Inflammatory macrophage (primary cell): ENCODE measurements around the gene HRK.
"Not testable (repeated sequence)": the region's sequence is repeated elsewhere in the genome, so short reads cannot be mapped to it uniquely, and the experiment has no call there.

Experiments
- DNase-seq, 2 donors: peaks; one replicate each; pipeline ENCODE4 v3.0.0-alpha.2; 2020 to 2022

HRK gene

DNA sequence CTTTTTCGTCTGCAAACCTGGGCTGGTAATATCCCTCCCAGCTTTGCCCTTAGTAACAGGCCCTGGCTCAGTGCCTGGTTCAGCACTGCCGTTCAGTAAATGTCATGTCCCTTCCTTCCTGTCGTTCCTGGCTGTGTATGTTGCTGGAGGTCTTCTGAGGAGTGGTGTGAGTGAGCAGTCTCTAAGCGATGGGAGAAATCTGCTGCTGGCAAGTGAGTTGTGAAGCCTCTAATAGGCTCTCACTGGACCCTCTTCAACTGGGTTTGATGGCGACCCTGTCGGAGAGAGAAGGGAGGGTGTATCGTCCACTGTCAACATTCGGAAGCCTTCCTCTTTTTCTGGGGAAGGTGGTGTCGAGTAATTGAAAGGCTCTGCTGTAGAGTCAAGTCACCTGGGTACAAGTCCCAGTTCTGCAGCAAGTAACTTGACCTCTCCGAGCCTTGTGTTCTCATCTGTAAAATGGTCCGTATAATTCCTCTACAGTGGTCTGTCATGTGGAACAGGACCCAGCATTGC, 62.8 kb downstream of the HRK start:
- no peak for DNase-seq

DNA sequence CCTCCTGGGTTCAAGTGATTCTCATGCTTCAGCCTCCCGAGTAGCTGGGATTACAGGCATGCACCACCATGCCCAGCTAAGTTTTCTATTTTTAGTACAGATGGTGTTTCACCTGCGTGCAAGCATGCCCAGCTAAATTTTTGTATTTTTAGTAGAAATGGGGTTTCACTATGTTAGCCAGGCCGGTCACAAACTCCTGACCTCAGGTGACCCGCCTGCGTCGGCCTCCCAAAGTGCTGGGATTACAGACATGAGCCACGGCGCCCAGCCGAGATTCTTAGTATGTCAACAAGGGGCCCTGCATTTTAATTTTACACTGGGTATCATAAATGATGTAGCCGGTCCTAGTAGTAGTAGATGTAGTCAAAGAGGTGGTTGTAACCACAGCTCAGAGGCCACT, 66.5 kb downstream of the HRK start:
- DNase-seq: not testable (repeated sequence)

DNA sequence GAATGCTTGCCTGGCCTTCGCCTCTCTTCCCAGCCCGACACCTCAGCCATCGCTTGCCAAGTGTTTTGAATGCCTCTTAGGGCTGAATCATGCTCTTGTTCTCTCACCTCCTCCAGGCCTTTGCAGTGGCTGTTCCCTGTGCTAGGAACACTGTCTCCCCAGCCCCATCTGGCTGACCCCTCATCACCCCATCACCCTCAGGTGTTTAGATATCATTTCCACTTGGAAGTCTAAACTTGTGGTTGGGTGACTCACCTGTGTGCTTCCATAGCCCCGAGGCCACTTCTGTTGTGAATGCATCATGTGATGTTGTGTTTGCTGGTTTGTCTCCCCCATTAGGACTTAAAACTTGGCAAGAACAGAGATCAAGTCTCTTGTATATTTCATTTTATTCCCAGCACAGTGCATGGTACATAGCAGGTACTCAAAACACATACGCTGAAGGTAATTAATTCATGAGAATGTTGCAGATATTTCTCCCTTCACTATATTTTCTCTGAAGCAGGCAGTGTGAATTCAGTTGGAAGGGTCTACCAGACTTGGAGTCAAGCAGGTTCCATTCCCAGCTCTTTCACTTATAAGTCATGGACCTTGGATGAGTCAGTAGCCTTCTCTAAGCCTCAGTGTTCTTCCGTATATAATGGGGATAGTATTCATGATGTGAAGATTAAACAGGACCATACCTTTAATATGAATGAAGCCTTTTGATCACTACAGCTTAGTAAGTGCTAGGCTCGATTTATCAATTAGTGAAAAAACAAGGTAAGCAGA, 67.8 kb downstream of the HRK start:
- no peak for DNase-seq

DNA sequence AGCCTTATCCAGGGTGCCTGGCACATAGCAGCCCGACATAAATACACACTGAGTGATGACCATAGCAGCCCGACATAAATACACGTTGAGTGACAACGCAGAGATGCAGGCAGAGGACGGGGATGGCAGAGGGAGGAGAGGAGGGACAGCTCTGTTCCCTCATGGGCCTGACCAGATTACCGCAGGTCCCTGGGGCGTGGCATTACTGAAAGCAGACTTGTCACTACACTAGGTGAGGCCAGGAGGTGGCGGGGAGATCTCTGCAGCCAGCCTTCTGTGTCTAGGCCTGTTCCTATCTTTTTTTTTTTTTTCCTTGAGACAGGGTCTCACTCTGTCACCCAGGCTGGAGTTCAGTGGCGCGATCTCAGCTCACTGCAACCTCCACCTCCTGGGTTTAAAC, 69.0 kb downstream of the HRK start:
- DNase-seq: no peak

DNA sequence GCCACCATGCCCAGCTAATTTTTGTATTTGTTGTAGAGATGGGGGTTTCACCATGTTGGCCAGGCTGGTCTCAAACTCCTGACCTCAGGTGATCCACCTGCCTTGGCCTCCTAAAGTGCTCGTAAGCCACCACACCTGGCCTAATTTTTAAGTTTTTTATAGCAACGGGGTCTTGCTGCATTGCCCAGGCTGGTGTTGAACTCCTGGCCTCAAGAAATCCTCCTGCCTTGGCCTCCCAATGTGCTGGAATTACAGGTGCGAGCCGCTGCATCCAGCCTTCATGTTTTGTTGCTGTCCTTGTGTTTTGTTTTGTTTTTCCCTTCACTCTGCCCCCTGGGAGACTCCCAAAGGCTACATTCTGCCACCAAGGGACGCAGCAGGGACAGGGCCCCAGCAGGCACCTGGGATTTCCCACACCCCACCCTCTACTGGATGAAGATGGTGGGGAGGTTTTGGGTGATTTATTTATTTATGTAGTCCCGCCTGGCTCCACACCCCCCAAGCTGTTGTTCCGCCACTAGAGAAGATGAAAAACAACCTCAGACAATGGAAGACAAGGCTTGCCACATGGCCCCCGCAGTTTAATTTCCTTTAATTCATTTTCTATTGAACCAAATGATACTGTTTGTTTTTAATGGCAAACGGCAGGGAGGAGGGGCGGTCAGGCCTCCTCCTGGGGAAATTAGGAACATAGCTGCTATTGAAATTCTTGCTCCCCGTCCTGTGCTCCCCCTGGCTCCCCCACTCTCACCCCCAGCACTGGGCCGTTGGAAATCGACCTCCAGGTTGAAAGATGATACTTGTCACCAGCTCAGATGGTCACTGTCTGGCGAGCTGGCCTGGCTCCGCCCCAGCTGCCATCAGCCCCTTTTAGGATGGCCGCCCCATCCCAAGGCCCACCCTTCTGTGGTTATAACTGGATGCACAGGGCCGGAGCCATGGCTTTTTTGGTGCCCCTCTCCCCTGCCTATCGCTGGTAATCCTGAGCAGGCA, 72.8 kb downstream of the HRK start:
- no peak for DNase-seq

DNA sequence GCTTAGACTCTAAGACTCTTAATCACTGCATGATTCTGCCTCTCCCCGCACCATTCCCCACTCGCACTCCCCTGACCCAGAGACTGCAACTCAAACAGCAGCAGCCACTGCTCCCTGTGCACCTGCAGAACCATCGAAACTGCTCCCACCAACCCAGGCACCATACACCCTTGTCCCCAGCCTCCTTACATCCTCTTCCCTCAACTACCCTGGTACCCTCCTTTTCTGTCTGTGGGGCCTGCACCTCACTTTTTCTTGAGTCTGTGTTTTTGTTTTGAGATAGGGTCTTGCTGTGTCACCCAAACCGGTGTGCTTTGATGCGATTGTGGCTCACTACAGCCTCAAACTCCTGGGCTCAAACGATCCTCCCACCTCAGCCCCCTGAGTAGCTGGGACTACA, 73.7 kb downstream of the HRK start:
- no peak for DNase-seq

DNA sequence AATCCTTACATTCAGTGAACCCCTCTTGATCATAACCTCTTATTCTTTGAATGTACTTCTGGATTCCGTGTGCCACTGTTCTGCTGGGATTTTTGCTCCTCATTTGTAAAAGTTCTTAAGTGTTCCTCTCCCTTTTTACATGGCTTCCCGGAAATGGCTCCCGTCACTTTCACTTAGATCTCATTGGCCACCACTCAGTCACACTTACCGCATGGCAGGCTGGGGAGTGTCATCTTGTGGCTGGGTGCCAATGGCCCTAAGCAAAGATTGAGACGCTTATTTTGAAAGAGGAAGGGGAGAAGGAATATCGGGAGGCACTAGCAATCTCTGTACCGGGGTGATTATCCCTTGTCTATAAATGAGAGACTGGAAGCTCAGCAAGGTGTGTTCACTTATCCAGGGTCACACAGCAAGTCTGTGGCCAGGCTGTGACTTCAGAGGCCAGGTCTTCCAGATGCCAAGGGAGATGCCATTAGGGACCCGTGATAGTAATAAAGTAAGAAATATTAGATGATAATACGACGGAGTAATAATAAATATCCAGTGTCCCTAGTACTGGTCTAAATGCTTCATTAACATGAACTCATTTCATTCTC, 74.3 kb downstream of the HRK start:
- no peak for DNase-seq
